OCI-LY1 (cell line): ENCODE results near the gene CCDC159.
A peak's percentile ranks its signal among the peaks of the same experiment; 100 is the strongest.

ENCODE experiments used
- H2AFZ ChIP-seq: fragments of 200-600 bp; sonication (generic), shearing (Covaris generic); 2 replicates; pipeline ENCODE4 v1.6.0; 2014; ENCODE audit warnings: antibody characterized with exemption, mild to moderate bottlenecking, low read length
- H3F3A ChIP-seq: fragments of 200-600 bp; sonication (generic), shearing (Covaris generic); 2 replicates; pipeline ENCODE4 v1.6.0; 2014; ENCODE audit warnings: mild to moderate bottlenecking, antibody characterized with exemption, low read length, moderate library complexity; ENCODE audit not compliant: insufficient read depth
- H3K27ac ChIP-seq: fragments of 200-600 bp; sonication (generic); 2 replicates; pipeline ENCODE4 v1.5.1; 2014; ENCODE audit warnings: low read length, mixed run types, mild to moderate bottlenecking, low read depth; ENCODE audit not compliant: poor library complexity, severe bottlenecking
- H3K27me3 ChIP-seq: fragments of 200-600 bp; sonication (generic); 2 replicates; pipeline ENCODE4 v1.6.0; 2014; ENCODE audit warnings: antibody characterized with exemption, mild to moderate bottlenecking, low read length, moderate library complexity; ENCODE audit not compliant: insufficient read depth
- H3K36me3 ChIP-seq: fragments of 200-600 bp; sonication (generic); 2 replicates; pipeline ENCODE4 v1.6.1; 2014; ENCODE audit warnings: mild to moderate bottlenecking, antibody characterized with exemption, low read length, moderate library complexity, mixed read lengths; ENCODE audit not compliant: insufficient read depth
- H3K4me1 ChIP-seq: fragments of 200-600 bp; sonication (generic); 2 replicates; pipeline ENCODE4 v1.5.1; 2014; ENCODE audit warnings: mild to moderate bottlenecking, low read length, moderate library complexity; ENCODE audit not compliant: insufficient read depth, severe bottlenecking
- H3K4me2 ChIP-seq: fragments of 200-600 bp; sonication (generic), shearing (Covaris generic); 2 replicates; pipeline ENCODE4 v1.6.1; 2014; ENCODE audit warnings: low read length
- H3K4me3 ChIP-seq: fragments of 200-600 bp; sonication (generic); 2 replicates; pipeline ENCODE4 v1.5.1; 2014; ENCODE audit warnings: low read length, low read depth, mild to moderate bottlenecking, mixed read lengths; ENCODE audit not compliant: poor library complexity, severe bottlenecking
- H3K79me2 ChIP-seq: fragments of 200-600 bp; shearing (Covaris generic); 2 replicates; pipeline ENCODE4 v1.6.1; 2016; ENCODE audit warnings: mixed run types, low read length, mixed read lengths; ENCODE audit not compliant: insufficient read depth
- H3K9ac ChIP-seq: fragments of 200-600 bp; sonication (generic), shearing (Covaris generic); 2 replicates; pipeline ENCODE4 v1.6.1; 2014; ENCODE audit warnings: mild to moderate bottlenecking, low read length, mixed read lengths
- H3K9me2 ChIP-seq: fragments of 200-600 bp; sonication (generic), shearing (Covaris generic); 2 replicates; pipeline ENCODE4 v1.6.1; 2014; ENCODE audit warnings: low read depth, mild to moderate bottlenecking, low read length, mixed read lengths
- H3K9me3 ChIP-seq: fragments of 200-600 bp; shearing (Covaris generic); 2 replicates; pipeline ENCODE4 v1.6.1; 2014; ENCODE audit warnings: low read length, mixed read lengths
- H4K20me1 ChIP-seq: fragments of 200-600 bp; sonication (generic), shearing (Covaris generic); 2 replicates; pipeline ENCODE4 v1.6.0; 2016; ENCODE audit warnings: mild to moderate bottlenecking, low read length; ENCODE audit not compliant: insufficient read depth
- EZH2 ChIP-seq: fragments of 200-600 bp; sonication (generic), shearing (Covaris generic); IDR thresholded peaks from 2 replicates; pipeline ENCODE4 v1.8.0; 2017; ENCODE audit warnings: borderline replicate concordance, mixed run types, mild to moderate bottlenecking, antibody characterized with exemption, low read length, moderate library complexity, mixed read lengths
- TF ChIP-seq, protein P1 (sequence below): fragments of 200-600 bp; sonication (generic), shearing (Covaris generic); IDR thresholded peaks from 2 replicates; pipeline ENCODE4 v1.5.1; 2017; ENCODE audit warnings: mild to moderate bottlenecking, antibody characterized with exemption, low read length, moderate library complexity, mixed read lengths

Gene CCDC159

DNA sequence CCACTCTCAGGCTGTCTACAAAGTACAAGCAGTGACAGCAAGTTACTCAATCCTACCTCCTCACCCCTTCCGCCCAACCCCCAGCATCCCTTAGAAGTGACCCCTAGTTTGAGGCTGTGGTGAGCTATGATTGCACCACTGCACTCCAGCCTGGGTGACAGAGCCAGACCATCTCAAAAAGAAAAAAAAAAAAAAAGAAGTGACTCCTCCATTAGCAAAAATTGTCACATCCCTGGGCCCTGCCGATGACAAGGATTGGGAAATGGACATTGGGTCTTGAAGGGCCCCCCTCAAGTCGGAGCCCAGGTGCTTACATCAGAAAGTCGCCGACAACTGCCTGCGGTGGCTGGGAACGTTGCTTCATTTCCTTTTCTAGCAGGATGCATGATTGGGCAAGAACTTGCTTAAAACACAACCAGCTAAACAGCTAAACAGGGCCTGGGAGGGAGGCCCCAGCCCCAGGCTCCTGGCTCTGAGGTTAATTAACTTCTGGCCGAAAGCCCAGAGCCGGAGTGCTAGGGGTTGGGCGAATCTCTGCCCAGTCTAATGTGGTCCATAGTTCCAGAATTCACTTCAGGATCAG is 22.1 kb upstream of the CCDC159 start:
- H3K9me3 ChIP-seq = no peaks in the 10 kb centered on the region
- TF ChIP-seq EZH2 = no peak
- TF ChIP-seq, protein P1, sequence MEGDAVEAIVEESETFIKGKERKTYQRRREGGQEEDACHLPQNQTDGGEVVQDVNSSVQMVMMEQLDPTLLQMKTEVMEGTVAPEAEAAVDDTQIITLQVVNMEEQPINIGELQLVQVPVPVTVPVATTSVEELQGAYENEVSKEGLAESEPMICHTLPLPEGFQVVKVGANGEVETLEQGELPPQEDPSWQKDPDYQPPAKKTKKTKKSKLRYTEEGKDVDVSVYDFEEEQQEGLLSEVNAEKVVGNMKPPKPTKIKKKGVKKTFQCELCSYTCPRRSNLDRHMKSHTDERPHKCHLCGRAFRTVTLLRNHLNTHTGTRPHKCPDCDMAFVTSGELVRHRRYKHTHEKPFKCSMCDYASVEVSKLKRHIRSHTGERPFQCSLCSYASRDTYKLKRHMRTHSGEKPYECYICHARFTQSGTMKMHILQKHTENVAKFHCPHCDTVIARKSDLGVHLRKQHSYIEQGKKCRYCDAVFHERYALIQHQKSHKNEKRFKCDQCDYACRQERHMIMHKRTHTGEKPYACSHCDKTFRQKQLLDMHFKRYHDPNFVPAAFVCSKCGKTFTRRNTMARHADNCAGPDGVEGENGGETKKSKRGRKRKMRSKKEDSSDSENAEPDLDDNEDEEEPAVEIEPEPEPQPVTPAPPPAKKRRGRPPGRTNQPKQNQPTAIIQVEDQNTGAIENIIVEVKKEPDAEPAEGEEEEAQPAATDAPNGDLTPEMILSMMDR = no peak
- H3F3A ChIP-seq = no peaks in the 10 kb centered on the region
- H3K4me2 ChIP-seq = peak overlapping the region; percentile 47; the same call in 1 of the 2 replicates
- H3K9me2 ChIP-seq = no peaks in the 10 kb centered on the region
- no peaks in the 10 kb centered on the region for H4K20me1 ChIP-seq
- H3K9ac ChIP-seq = peak overlapping the region; percentile 23; the same call in 1 of the 2 replicates
- no peaks in the 10 kb centered on the region for H3K79me2 ChIP-seq
- no peaks in the 10 kb centered on the region for H3K27me3 ChIP-seq
- H2AFZ ChIP-seq = no peak overlapping the region
- no peaks in the 10 kb centered on the region for H3K36me3 ChIP-seq
- H3K4me3 ChIP-seq = no peak overlapping the region
- H3K4me1 ChIP-seq = peaks cover 37% of the 10 kb centered on the region
- peak overlapping the region; percentile 70 for H3K27ac ChIP-seq

DNA sequence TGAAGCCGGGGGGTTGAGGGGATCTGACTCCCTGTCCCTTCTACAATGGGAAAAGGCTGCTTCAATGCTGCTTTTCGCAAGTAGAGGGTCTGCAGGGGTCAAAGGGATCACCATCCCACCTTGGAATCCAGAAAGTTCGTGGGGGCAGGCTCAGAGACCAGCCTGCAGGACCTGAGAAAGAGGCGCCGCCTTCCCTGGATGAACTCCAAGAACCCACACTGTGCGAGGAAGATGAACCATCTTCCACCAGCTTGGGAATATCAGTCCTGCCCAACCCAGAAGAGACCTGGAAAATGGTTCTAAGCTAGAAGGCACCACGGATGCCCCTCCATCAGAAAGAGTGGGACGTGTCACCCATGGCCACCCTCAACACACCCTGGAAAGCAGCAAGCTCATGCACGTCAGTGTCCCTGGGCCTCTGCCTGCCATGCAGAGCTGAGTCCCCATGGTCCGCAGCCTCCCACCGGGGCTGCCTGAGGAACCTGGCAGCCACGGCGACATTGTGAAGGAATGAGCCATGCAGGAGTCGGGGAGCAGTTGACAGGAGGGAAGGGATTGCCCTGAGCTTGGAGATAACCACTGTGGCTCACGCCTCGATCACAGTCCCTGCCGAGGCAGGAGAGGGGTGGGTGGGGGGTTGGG is 21.4 kb upstream of the CCDC159 start:
- peaks cover 37% of the 10 kb centered on the region for H3K4me1 ChIP-seq
- H3F3A ChIP-seq = no peaks in the 10 kb centered on the region
- H3K27ac ChIP-seq = peak overlapping the region; percentile 70
- no peak overlapping the region for H3K4me3 ChIP-seq
- no peaks in the 10 kb centered on the region for H3K27me3 ChIP-seq
- H3K36me3 ChIP-seq = no peaks in the 10 kb centered on the region
- no peak for TF ChIP-seq EZH2
- TF ChIP-seq, protein P1 = no peak
- peak overlapping the region; percentile 23; the same call in 1 of the 2 replicates for H3K9ac ChIP-seq
- H2AFZ ChIP-seq = no peak overlapping the region
- H3K9me2 ChIP-seq = no peaks in the 10 kb centered on the region
- H4K20me1 ChIP-seq = no peaks in the 10 kb centered on the region
- peak overlapping the region; percentile 47; the same call in 1 of the 2 replicates for H3K4me2 ChIP-seq
- no peaks in the 10 kb centered on the region for H3K9me3 ChIP-seq
- H3K79me2 ChIP-seq = no peaks in the 10 kb centered on the region

DNA sequence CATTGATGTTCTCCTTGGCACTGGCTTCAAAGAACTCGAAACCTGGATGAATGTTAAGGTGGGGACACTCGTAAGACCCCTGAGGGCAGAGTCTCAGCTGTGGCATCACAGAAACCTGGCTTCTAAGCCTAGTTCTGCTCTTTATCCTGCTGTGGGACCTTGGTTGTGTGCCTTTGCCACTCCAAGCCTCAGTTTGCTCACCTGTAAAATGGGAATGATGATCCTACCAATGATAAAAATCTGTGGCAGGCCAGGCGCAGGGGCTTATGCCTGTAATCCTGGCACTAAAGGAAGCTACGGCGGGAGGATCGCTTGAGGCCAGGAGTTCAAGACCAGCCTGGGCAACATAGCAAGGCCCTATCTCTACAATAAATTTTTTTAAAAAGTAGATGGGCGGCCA is 20.8 kb upstream of the CCDC159 start:
- H3K4me1 ChIP-seq = peaks cover 33% of the 10 kb centered on the region
- H3K36me3 ChIP-seq = no peaks in the 10 kb centered on the region
- no peak overlapping the region for H3K27ac ChIP-seq
- no peak overlapping the region for H3K4me3 ChIP-seq
- H2AFZ ChIP-seq = no peak overlapping the region
- H3K4me2 ChIP-seq = no peak overlapping the region
- H3K79me2 ChIP-seq = no peaks in the 10 kb centered on the region
- no peak overlapping the region for H3K9ac ChIP-seq
- no peaks in the 10 kb centered on the region for H4K20me1 ChIP-seq
- no peaks in the 10 kb centered on the region for H3K9me2 ChIP-seq
- no peaks in the 10 kb centered on the region for H3K9me3 ChIP-seq
- H3K27me3 ChIP-seq = no peaks in the 10 kb centered on the region
- H3F3A ChIP-seq = no peaks in the 10 kb centered on the region
- TF ChIP-seq, protein P1 = no peak
- no peak for TF ChIP-seq EZH2
